T-helper 2 cell treated with Interferon-gamma antibody and Interleukin-4, amounts not matched to agents 100 ng/mL and 5 ng/mL, for 36 hours (primary cell): ENCODE results near the gene ERGIC2. TPM values are rescaled to one million over a fixed set of nuclear protein-coding genes. Genes with fewer than 3 reads are reported as not detected.
"Not testable (repeated sequence)": the region's sequence is repeated elsewhere in the genome, so short reads cannot be mapped to it uniquely, and the experiment has no call there.

Experiments
- intact Hi-C: fragments of 100-400 bp; cut with micrococcal nuclease; formaldehyde crosslinking; loops from one replicate; pipeline ENCODE4 v1.15.1; 2023
- total RNA-seq: library from RNA; stranded (reverse); gene quantifications from 2 replicates; pipeline ENCODE4 v1.2.3, GENCODE V29; 2022

Gene ERGIC2
- total RNA-seq, result 67.4 and 68.6 TPM in 2 replicates

GRCh38 chr12:29380536-29381523 lies at the start of gene ERGIC2:
Gene ERGIC2 (minus strand): TSS chr12:29381172. CDS start chr12:29371633, 9,539 bp downstream.
- intact Hi-C loops, result loop anchor here (1.0 to 5.0 kb wide), 7 partner anchors 9 to 1944 kb away; partner anchors contain the start of genes CCDC91, IPO8, KLHL42 and MANSC4

GRCh38 chr12:29430716-29431044 lies 49.7 kb upstream of the ERGIC2 start:
- intact Hi-C loops, result no loop called here

- intact Hi-C loops, result no loop called here
Observed at GRCh38 chr12:29429999-29430715, 49.2 kb upstream of the ERGIC2 start.

GRCh38 chr12:29428633-29429032 lies 47.7 kb upstream of the ERGIC2 start:
- intact Hi-C loops, result no loop called here

GRCh38 chr12:29427964-29428363 lies 47.0 kb upstream of the ERGIC2 start:
- intact Hi-C loops, result no loop called here

- intact Hi-C loops, result no loop called here
Observed at GRCh38 chr12:29426498-29426897, 45.5 kb upstream of the ERGIC2 start.

GRCh38 chr12:29425722-29426121 lies 44.8 kb upstream of the ERGIC2 start:
- intact Hi-C loops, result no loop called here

- intact Hi-C loops, result no loop called here
Observed at GRCh38 chr12:29416748-29417147, 35.8 kb upstream of the ERGIC2 start.

- intact Hi-C loops, result no loop called here
Observed at GRCh38 chr12:29415111-29415510, 34.1 kb upstream of the ERGIC2 start.

GRCh38 chr12:29414368-29414767 lies 33.4 kb upstream of the ERGIC2 start:
- intact Hi-C loops, result no loop called here

GRCh38 chr12:29405561-29405960 lies 24.6 kb upstream of the ERGIC2 start:
- intact Hi-C loops, result no loop called here

GRCh38 chr12:29403991-29404390 lies 23.0 kb upstream of the ERGIC2 start:
- intact Hi-C loops, result no loop called here

GRCh38 chr12:29402437-29402836 lies 21.5 kb upstream of the ERGIC2 start:
- intact Hi-C loops, result no loop called here

- intact Hi-C loops, result no loop called here
Observed at GRCh38 chr12:29398495-29398894, 17.5 kb upstream of the ERGIC2 start.

- intact Hi-C loops, result no loop called here
Observed at GRCh38 chr12:29396774-29397173, 15.8 kb upstream of the ERGIC2 start.

GRCh38 chr12:29395356-29395755 lies 14.4 kb upstream of the ERGIC2 start:
- intact Hi-C loops, result no loop called here

GRCh38 chr12:29390419-29390818 lies 9.4 kb upstream of the ERGIC2 start:
- intact Hi-C loops, result loop anchor here (1.0 kb wide), 1 partner anchor 9 kb away; the partner anchor contains the start of gene ERGIC2

GRCh38 chr12:29389295-29389919 lies 8.4 kb upstream of the ERGIC2 start:
- intact Hi-C loops, result no loop called here

GRCh38 chr12:29386084-29386680 lies 5.2 kb upstream of the ERGIC2 start:
- intact Hi-C loops, result not testable (repeated sequence)

- intact Hi-C loops, result not testable (repeated sequence)
Observed at GRCh38 chr12:29385194-29385593, 4.2 kb upstream of the ERGIC2 start.

GRCh38 chr12:29382251-29382650 lies 1.3 kb upstream of the ERGIC2 start:
- intact Hi-C loops, result loop anchor here (5.0 kb wide), 1 partner anchor 1470 kb away; no protein-coding TSS in a partner anchor
